NCI-H524 treated with DMSO at 0.1 percent for 48 hours (cell line): ENCODE measurements around the gene BANP.
"Not testable (repeated sequence)": the region's sequence is repeated elsewhere in the genome, so short reads cannot be mapped to it uniquely, and the experiment has no call there.

Experiments used
- DNase-seq: peaks from one replicate; lab custom pipeline; 2025; lab: John Stamatoyannopoulos, UW

The BANP gene

DNA sequence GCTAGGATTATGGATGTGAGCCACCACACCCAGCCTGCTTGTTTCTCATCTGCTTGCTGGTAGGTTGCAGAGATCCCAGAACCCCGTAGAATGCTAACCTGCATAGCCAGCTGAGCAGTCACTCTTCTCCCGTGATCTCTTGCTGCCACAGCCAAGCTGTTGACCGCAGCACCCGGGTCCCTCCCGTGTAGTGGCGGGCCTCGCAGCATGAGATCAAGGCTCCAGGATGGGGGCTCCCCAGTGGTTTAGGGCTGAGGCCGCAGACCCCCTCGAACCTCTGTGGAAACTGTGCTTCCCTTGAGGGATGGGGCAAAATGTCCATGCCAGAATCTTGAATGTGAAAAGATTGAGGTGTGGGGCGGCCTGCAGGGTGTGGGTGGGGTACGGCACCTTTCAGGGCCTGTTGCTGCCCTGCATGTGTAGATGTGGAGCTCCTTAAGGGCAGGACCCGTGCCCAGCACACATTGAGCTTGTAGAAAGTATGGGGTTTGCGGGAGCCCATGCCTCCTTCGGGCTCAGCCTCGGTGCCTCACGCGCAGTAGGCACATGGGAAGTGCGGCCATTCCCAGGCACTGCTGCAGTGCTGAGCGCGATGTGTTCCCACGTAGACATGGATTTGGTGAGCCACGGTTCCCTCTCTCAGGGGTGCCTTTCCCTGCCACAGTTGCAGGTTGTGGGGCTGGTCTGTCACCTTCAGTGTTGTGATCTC is 99.9 kb downstream of the BANP start:
- DNase-seq: no peak

DNA sequence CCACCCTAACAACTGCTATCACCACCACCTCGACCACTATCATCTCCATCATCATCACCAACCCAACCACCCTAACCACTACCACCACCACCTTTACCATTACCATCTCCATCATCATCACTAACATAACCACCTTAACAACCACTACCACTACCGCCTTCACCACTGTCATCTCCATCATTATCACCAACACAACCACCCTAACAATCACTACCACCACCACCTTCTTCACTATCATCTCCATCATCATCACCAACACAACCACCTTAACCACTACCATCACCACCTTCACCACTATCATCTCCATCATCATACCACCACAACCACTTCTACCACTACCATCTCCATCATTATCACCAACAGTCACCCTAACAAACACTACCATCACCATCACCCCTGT is 101.4 kb downstream of the BANP start:
- no peak for DNase-seq

- DNase-seq: not testable (repeated sequence)
Observed at GRCh38 chr16:88053479-88053878, 102.2 kb downstream of the BANP start.

GRCh38 chr16:88055356-88055755 is 104.1 kb downstream of the BANP start:
- no peak for DNase-seq

DNA sequence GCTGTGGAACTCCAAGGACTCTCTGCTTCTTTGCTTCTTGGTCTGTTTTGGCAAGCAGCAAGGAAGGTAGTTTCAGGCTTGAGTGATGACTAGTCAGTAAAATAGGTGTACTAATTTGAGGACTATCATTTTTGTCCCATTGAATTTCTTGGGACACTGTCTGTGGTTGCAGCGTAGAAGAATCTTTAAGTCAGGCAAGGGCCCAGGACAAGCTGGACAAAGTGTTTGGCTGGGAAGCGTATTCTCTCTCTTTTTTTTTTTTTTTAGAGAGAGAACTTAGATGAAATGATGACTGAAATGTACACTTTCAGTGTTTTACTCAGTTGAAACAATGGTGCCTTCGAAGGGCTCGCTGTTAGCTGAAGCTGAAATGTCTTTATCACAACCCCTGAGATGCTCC is 105.0 kb downstream of the BANP start:
- DNase-seq: no peak

- no peak for DNase-seq
Observed at GRCh38 chr16:88057656-88058055, 106.4 kb downstream of the BANP start.

DNA sequence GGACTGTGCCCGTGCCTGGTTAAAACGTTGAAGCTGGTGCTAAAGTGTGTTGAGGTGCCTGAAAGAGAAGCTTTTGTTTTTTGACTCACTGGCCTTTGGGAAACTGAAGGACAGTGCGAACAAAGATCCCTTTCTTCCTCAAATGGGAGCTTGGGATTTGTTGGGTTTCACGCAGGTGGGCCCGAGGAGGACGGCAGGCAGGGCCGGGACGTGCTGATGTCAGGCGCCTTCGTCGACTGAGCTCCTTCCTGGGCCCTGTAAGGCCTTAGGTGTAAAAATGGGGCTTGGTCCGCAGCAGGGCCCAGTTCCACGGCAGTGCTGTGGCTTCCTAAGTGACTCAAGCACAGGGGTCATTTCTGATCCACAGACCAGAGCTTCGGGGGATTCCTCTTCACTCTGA is 106.9 kb downstream of the BANP start:
- DNase-seq: no peak

- no peak for DNase-seq
Observed at GRCh38 chr16:88058817-88059216, 107.6 kb downstream of the BANP start.

DNA sequence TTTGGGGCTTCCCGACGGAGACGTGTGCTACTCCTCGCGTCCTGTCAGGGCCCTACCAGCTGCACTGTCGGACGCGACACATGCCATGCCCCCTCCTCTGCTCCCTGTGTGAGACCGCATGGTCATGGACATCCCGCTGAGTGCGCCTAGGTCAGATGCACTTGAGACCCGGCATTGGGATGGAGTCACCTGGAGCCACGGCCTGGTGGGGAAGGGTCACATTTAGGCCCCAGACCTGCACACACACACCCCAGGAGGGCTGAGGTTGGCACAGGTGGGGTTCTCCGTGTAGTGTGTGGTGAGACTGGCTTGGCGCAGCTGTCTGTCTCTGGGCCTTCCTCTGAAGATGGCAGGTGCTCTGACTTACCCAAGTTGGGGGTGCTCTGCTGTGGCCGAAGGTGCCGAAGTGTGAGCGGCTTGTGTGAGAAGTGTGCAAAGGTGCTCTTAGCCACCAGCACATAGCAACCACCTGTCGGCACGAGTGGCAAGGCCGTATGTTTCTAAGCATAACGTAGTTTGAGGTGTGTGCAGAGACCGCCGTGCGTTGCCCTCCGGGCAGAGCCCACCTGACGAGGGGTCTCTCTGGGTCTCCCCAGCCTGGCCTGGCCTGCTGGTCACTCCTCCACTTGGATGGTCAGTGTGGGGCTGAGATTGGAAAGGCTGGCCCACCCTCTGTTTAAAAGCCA is 108.6 kb downstream of the BANP start:
- DNase-seq: no peak

DNA sequence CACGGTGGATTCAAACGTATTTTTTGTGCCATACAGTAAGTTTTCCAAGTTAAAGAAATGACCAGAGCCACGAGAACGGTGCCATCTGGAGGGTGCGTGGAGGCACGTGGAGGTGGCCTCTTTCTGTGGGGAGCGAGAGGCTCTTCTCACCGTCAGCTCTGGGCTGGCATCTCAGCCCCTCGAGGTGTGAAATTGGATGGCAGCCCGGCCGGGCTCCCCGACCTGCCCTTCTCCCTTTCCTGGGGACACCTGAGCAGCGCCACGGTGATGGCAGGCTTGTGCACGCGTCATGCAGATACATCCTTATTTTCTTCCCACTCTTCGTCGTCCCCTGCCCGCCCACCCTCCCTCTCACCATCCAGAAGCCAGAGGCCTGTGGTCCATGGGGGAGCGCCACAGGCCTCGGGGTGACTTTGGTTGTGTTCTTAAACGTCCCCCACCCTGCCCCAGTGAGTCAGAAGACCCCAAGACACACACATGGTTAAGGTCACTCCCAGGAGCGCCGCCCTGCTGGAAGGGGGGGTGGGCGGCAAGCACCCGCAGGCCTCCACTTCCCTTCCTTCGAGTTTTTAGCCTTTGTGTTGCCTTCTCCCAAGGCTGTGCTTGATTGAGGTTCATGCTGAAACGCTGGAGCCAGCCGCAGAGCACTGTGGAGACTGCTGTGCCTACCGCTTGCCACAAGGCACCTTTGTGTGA is 109.4 kb downstream of the BANP start:
- DNase-seq: no peak

GRCh38 chr16:88061346-88062110 is 110.3 kb downstream of the BANP start:
- DNase-seq: no peak

GRCh38 chr16:88062341-88063210 is 111.3 kb downstream of the BANP start:
- no peak for DNase-seq

GRCh38 chr16:88063211-88063773 is 112.1 kb downstream of the BANP start:
- DNase-seq: no peak

GRCh38 chr16:88064011-88064888 is 113.0 kb downstream of the BANP start:
- no peak for DNase-seq

DNA sequence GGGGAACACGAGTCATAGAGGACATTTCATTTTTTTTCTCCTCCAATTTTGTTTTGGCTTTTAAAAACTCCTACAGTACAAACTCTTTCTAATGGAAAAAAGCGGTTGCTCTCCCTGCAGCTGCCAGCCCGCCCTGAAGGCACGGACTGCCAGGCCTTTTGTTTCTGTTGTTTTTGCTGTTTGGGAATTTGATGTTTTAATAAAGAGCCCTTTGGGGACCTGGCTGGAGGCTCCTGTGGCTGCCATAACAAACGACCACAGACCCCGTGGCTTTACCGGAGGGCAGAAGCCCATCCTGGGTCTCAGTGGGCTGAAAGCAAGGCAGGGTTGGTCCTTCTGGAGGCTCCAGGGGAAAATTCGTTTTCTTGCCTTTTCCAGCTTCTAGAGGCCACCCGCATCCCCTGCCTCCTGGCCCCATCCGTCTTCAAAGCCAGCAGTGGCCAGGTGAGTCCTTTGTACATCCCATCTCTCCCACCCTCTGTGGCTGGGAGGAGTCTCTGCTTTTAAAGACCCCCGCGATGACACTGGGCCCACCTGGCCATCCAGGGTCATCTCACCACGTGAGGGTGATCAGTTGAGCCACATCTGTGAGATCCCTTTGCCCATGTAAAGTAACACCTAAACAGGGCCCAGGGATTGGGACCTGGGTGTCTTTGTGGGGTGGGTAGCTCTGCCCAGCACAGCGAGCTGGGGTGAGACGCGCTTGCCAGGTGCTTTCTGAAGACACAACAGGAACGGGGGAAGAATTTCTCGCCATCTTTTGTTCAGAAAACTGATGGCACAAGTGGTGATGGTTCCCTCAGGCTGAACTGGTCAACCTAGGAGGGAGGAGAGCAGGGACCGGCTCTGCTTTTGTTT is 113.9 kb downstream of the BANP start:
- DNase-seq: no peak

GRCh38 chr16:88065747-88066142 is 114.5 kb downstream of the BANP start:
- no peak for DNase-seq

GRCh38 chr16:88066234-88066633 is 115.0 kb downstream of the BANP start:
- DNase-seq: no peak

DNA sequence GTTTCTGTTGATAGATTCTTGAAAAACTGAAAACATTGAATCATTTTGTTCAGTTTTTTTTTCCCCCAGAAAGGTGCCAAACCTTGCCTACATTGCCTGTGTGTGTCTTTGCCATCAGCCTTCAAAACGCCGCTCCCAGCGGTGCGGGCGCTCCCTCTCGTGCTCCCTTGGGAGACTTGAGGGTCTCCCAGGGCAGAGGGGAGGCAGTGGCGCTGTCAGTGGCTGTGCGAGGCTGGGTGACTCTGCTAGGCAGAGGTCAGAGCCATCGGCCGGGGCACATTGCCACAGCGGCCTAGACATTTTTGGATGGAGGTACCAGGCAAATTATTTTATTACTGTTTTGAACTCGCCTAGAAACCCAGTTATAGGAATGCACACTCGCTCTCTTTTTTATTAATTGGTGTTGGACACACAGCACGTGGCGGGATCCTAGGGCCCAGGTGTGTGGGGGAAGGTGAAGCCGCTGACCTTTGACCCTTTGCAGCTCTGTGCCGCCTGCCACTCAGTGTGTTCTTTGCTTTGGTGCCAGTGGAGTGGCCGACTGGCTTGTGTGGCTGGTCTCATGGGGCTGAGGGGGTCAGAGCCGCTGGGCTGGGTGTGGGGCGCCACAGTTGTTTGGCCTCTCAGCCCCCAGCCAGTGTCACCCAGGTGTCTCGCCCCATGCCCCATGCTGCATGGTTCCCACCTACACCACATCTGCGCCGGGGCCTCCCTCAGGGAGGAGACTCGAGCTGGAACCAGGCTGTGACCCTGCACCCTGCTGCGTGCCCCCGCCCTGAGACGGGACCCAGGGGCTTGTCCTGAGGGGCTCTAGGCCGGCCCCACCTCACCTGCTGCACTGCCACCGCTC is 115.7 kb downstream of the BANP start:
- DNase-seq: no peak
